ENCODE results near the gene BNIP3.

The BNIP3 gene

DNA sequence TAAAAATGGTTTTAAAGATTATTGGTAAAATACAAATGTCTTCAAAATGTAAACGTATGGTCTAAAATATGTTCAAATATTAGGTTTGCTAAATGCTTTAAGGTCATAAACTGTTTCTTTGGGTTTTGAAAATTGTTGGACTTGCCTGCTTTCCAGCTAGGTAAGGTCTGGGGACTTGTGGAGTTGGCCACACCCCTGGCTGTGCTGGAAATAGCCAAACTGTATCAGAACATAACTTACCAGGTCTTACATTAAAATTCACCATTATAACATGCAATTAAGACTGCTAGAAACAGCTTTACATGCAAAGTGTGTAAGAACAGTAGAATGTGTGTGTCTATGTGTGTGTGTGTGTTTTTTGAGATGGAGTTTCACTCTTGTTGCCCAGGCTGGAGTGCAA, 29.7 kb upstream of the BNIP3 start (continued):
- TF ChIP-seq, protein P1, sequence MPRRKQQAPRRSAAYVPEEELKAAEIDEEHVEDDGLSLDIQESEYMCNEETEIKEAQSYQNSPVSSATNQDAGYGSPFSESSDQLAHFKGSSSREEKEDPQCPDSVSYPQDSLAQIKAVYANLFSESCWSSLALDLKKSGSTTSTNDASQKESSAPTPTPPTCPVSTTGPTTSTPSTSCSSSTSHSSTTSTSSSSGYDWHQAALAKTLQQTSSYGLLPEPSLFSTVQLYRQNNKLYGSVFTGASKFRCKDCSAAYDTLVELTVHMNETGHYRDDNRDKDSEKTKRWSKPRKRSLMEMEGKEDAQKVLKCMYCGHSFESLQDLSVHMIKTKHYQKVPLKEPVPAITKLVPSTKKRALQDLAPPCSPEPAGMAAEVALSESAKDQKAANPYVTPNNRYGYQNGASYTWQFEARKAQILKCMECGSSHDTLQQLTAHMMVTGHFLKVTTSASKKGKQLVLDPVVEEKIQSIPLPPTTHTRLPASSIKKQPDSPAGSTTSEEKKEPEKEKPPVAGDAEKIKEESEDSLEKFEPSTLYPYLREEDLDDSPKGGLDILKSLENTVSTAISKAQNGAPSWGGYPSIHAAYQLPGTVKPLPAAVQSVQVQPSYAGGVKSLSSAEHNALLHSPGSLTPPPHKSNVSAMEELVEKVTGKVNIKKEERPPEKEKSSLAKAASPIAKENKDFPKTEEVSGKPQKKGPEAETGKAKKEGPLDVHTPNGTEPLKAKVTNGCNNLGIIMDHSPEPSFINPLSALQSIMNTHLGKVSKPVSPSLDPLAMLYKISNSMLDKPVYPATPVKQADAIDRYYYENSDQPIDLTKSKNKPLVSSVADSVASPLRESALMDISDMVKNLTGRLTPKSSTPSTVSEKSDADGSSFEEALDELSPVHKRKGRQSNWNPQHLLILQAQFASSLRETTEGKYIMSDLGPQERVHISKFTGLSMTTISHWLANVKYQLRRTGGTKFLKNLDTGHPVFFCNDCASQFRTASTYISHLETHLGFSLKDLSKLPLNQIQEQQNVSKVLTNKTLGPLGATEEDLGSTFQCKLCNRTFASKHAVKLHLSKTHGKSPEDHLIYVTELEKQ (tag by site-specific recombination; IDR thresholded peaks at IDR 0.05; ENCODE audit: borderline replicate concordance) = no peak
- TF ChIP-seq OSR2 (tag by site-specific recombination; IDR thresholded peaks at IDR 0.05) (no peak), ZNF791 (tag by site-specific recombination; IDR thresholded peaks at IDR 0.05) (no peak), YY1 (tag by site-specific recombination; IDR thresholded peaks at IDR 0.05) (no peak), PRDM1 (tag by site-specific recombination; IDR thresholded peaks at IDR 0.05) (no peak), ZNF302 (tag by site-specific recombination; IDR thresholded peaks at IDR 0.05; ENCODE audit: low read depth) (no peak), ZNF658 (tag by site-specific recombination; IDR thresholded peaks at IDR 0.05) (no peak), KLF9 (tag by site-specific recombination; IDR thresholded peaks at IDR 0.05; ENCODE audit: low read depth) (no peak), ZNF148 (tag by site-specific recombination; IDR thresholded peaks at IDR 0.05; ENCODE audit: borderline replicate concordance) (no peak), ZNF223 (tag by site-specific recombination; IDR thresholded peaks at IDR 0.05) (no peak), ZNF664 (tag by site-specific recombination; IDR thresholded peaks at IDR 0.05) (no peak), ZNF548 (tag by site-specific recombination; IDR thresholded peaks at IDR 0.05) (no peak), KLF1 (tag by site-specific recombination; IDR thresholded peaks at IDR 0.05) (no peak), ZNF704 (tag by site-specific recombination; IDR thresholded peaks at IDR 0.05) (no peak), KLF7 (tag by site-specific recombination; IDR thresholded peaks at IDR 0.05; ENCODE audit: borderline replicate concordance) (no peak), ZNF449 (tag by site-specific recombination; IDR thresholded peaks at IDR 0.05) (no peak)
- TF ChIP-seq, protein P2, sequence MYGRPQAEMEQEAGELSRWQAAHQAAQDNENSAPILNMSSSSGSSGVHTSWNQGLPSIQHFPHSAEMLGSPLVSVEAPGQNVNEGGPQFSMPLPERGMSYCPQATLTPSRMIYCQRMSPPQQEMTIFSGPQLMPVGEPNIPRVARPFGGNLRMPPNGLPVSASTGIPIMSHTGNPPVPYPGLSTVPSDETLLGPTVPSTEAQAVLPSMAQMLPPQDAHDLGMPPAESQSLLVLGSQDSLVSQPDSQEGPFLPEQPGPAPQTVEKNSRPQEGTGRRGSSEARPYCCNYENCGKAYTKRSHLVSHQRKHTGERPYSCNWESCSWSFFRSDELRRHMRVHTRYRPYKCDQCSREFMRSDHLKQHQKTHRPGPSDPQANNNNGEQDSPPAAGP (tag by site-specific recombination; IDR thresholded peaks at IDR 0.05) = no peak

DNA sequence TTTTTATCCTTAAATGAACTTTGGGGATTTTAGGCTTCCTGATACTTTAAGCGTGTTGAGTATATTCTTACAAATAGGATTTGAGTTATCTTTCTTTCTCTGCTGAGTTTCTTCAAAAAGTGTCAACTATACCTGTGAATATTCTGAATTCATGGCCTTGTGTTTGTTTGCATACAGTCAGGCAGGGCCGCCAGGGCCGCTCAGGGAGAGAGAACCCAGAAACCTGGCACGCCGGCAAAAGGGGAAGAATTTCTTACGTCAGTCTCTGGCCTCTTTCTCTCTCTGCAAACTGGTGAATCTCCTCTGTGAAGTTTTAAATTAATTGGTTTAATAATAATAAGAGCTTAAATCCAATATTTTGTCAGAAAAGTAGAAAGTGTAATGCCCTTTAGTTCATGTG, 29.3 kb upstream of the BNIP3 start:
- Histone ChIP-seq H3K27ac (ENCODE audit: extremely low read depth, low read depth, low read length) (no peak overlapping the region), H3K4me3 (ENCODE audit: low read depth, low read length) (no peak overlapping the region), H3K4me1 (ENCODE audit: control insufficient read depth, insufficient read depth, low read length) (no peaks in the 10 kb centered on the region), H3K9me3 (ENCODE audit: control insufficient read depth, insufficient read depth, low read depth, low read length) (no peaks in the 10 kb centered on the region), H3K36me3 (ENCODE audit: control insufficient read depth in 2 of 2, insufficient read depth in 1 of 2, low read length in 2 of 2) (no peaks in the 10 kb centered on the region)
- CTCF ChIA-PET = interaction anchor here (4.2 kb wide), 1 partner anchor 12 kb away, joined by 19 read pairs; no protein-coding TSS in a partner anchor
- POLR2A ChIA-PET = no interaction called here
- TF ChIP-seq, protein P3, sequence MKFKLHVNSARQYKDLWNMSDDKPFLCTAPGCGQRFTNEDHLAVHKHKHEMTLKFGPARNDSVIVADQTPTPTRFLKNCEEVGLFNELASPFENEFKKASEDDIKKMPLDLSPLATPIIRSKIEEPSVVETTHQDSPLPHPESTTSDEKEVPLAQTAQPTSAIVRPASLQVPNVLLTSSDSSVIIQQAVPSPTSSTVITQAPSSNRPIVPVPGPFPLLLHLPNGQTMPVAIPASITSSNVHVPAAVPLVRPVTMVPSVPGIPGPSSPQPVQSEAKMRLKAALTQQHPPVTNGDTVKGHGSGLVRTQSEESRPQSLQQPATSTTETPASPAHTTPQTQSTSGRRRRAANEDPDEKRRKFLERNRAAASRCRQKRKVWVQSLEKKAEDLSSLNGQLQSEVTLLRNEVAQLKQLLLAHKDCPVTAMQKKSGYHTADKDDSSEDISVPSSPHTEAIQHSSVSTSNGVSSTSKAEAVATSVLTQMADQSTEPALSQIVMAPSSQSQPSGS (tag by site-specific recombination; IDR thresholded peaks at IDR 0.05; ENCODE audit: low read depth) = no peak
- no peak for TF ChIP-seq ZBTB1 (tag by site-specific recombination; IDR thresholded peaks at IDR 0.05)

All from HEK293 (cell line).